ENCODE results near the gene COL18A1. TPM values are rescaled to one million over a fixed set of nuclear protein-coding genes. Genes with fewer than 3 reads are reported as not detected.

COL18A1 gene
- total and polyA plus RNA-seq, 9 of the 15 experiments (the other 6 are each of a cell fraction or from before 2014, with no cell fraction given) = 0.14 to 16.4 (median 2.0) TPM

DNA sequence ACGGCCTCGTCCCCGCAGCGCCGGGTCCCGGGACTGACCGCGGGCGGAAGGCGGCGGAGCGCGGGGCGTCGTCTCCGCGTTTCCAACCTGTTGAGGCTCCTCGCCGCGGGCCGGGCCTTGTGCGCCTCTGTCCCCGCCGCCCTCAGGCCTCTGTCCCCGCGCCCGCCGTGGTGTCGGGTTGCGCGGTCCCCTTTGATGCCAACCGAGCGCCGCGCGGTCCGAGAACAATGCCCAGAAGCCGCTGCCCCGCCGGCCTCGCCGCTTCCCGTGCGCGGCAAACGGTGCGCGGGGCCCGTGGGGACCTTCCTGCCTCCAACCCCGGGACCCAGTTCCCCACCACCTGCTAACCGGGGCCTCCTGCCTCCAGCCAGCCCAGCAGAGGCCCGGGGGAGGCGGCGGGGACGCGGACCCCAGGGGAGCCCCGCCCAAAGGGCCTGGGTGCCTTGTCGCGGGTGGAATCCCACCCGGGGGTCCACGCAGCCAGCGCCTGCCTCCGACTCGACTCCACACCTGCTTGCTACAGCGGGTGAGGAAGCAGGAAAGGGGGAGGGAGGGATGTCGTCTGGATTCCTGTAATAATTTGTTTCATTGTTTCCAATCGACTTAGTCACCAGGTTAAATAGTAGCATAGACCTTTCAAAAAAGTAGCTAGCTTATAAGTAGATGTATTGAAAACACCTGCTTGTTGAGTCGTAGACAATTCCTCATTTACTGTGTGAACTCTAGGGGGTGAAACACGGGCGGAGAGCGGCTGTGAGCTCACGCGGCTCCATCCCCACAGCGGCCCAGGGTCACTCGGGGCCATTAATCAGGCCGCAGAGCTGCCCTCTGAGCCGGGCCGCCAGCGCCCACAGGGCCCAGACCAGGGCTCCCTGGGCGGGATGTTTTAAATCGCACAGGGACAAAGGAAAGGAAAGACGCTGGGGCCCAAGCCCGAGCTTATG, 1.1 kb downstream of the COL18A1 start (continued):
- TF ChIP-seq ZNF766 (CRISPR knock-in tag; conservative IDR thresholded peaks at IDR 0.05) (no peak), MEIS2 (IDR thresholded peaks at IDR 0.05; ENCODE audit: partially characterized antibody) (peak; percentile 13), SAFB (IDR thresholded peaks at IDR 0.05; ENCODE audit: borderline replicate concordance, low read depth, low read length) (peak; percentile 76; the same call in 1 of the 2 replicates), CXXC5 (CRISPR knock-in tag; IDR thresholded peaks at IDR 0.05) (0 out of 2 replicates have a peak, but pooled peaks have one; percentile 75), KAT8 (IDR thresholded peaks at IDR 0.05; ENCODE audit: low read depth) (no peak), ZBTB1 (CRISPR knock-in tag; IDR thresholded peaks at IDR 0.05; ENCODE audit: borderline replicate concordance, low read depth) (peak; percentile 72), L3MBTL2 (IDR thresholded peaks at IDR 0.05) (peak; percentile 86), ZBTB12 (CRISPR knock-in tag; IDR thresholded peaks at IDR 0.05) (no peak), KAT7 (CRISPR knock-in tag; IDR thresholded peaks at IDR 0.05; ENCODE audit: borderline replicate concordance) (peak; percentile 90), FOS (IDR thresholded peaks at IDR 0.05; ENCODE audit: extremely low read depth, insufficient read length) (no peak), SMARCA5 (IDR thresholded peaks at IDR 0.05) (no peak), CREB1 (IDR thresholded peaks at IDR 0.05) (no peak), CREB1 (CRISPR knock-in tag; IDR thresholded peaks at IDR 0.05) (0 out of 2 replicates have a peak, but pooled peaks have one; percentile 53), RAD21 (CRISPR knock-in tag; conservative IDR thresholded peaks at IDR 0.05 in 1 of 2, IDR thresholded peaks at IDR 0.05 in 1 of 2) (no peak), RERE (CRISPR knock-in tag; IDR thresholded peaks at IDR 0.05; ENCODE audit: borderline replicate concordance) (0 out of 2 replicates have a peak, but pooled peaks have one; percentile 78)
- TF ChIP-seq, protein P1, sequence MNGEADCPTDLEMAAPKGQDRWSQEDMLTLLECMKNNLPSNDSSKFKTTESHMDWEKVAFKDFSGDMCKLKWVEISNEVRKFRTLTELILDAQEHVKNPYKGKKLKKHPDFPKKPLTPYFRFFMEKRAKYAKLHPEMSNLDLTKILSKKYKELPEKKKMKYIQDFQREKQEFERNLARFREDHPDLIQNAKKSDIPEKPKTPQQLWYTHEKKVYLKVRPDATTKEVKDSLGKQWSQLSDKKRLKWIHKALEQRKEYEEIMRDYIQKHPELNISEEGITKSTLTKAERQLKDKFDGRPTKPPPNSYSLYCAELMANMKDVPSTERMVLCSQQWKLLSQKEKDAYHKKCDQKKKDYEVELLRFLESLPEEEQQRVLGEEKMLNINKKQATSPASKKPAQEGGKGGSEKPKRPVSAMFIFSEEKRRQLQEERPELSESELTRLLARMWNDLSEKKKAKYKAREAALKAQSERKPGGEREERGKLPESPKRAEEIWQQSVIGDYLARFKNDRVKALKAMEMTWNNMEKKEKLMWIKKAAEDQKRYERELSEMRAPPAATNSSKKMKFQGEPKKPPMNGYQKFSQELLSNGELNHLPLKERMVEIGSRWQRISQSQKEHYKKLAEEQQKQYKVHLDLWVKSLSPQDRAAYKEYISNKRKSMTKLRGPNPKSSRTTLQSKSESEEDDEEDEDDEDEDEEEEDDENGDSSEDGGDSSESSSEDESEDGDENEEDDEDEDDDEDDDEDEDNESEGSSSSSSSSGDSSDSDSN (IDR thresholded peaks at IDR 0.05; ENCODE audit: borderline replicate concordance in 1 of 2, low read depth in 2 of 2, low read length in 2 of 2) = peak in 1 of 2 experiments; percentile 68; a peak in 1 of 4 replicates
- TF ChIP-seq, protein P2, sequence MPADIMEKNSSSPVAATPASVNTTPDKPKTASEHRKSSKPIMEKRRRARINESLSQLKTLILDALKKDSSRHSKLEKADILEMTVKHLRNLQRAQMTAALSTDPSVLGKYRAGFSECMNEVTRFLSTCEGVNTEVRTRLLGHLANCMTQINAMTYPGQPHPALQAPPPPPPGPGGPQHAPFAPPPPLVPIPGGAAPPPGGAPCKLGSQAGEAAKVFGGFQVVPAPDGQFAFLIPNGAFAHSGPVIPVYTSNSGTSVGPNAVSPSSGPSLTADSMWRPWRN (IDR thresholded peaks at IDR 0.05; ENCODE audit: low read depth) = no peak
